Measurements from ENCODE around the gene WWP2. TPM values are rescaled to one million over a fixed set of nuclear protein-coding genes. Genes with fewer than 3 reads are reported as not detected.

Gene WWP2
- total RNA-seq, 2 donors from 2014 or later = 34.8 to 78.8 TPM

DNA sequence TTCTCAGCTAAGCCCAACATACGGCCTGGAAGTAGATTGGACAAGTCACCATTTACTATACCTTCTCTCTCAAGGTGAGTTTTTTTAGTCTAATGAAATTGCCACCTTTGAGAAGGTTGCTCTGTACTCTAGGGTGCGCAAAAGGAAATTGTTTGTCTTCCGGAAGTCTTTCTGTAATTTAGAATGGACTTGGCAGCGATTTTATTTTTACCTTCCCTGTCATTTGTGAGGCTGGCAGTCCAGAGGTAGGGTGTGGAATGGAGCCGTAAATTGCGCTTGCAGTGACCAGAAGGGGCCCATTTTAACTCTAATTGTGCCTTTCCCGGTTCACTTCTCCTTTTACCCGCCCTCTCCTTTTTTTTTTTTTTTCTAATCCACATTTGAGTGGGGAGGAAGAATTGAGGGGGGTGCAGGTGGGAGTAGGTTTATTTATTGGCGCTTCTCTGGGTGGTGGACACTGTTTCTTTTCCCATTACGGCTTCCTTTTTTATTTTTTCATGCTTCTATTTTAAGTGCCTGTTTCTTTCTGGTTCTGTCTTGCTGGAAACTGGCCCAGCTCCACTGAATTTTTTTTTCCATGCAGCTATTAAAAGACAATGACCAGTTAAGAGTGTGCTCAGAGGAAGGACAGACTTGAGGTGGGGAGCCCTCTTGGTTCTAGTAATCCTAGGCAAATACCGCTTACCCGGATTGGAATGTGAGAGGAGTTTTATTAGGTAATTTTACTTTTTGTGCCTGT is 99.3 kb downstream of the WWP2 start:
- TF ChIP-seq, protein P1, sequence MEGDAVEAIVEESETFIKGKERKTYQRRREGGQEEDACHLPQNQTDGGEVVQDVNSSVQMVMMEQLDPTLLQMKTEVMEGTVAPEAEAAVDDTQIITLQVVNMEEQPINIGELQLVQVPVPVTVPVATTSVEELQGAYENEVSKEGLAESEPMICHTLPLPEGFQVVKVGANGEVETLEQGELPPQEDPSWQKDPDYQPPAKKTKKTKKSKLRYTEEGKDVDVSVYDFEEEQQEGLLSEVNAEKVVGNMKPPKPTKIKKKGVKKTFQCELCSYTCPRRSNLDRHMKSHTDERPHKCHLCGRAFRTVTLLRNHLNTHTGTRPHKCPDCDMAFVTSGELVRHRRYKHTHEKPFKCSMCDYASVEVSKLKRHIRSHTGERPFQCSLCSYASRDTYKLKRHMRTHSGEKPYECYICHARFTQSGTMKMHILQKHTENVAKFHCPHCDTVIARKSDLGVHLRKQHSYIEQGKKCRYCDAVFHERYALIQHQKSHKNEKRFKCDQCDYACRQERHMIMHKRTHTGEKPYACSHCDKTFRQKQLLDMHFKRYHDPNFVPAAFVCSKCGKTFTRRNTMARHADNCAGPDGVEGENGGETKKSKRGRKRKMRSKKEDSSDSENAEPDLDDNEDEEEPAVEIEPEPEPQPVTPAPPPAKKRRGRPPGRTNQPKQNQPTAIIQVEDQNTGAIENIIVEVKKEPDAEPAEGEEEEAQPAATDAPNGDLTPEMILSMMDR (IDR thresholded peaks at IDR 0.05) = peak in 2 of 7 experiments; percentile 5 to 15
- TF ChIP-seq POLR2A (IDR thresholded peaks at IDR 0.05) = peak in 1 of 3 donors; percentile 21
- WGBS, 2 donors = 6 to 12% methylated on average over 12 of the region's 12 CpGs
- peak; percentile 54 for ATAC-seq

GRCh38 chr16:69863401-69864281 is 101.5 kb downstream of the WWP2 start:
- peaks cover 58% of the 10 kb centered on the region for H3K4me1 ChIP-seq
- 67 to 70% methylated on average over 15 to 16 of the region's 16 CpGs for WGBS, 2 donors
- H3K36me3 ChIP-seq (replicated peaks in 1 of 2; ENCODE audit: insufficient read depth in 1 of 2, low read depth in 2 of 2) = no peaks in the 10 kb centered on the region
- intact Hi-C loops (cut with DNase I) = no loop called here
- no peak overlapping the region for H3K4me3 ChIP-seq
- TF ChIP-seq, protein P1 (IDR thresholded peaks at IDR 0.05) = no peak
- TF ChIP-seq POLR2A (IDR thresholded peaks at IDR 0.05) = no peak
- DNase-seq = peak in 3 of 4 donors; percentile 38 to 53 (median 46)
- no peaks in the 10 kb centered on the region for H3K9me3 ChIP-seq
- H3K27me3 ChIP-seq = no peaks in the 10 kb centered on the region
- peak overlapping the region; percentile 19 to 91 (median 76) for H3K27ac ChIP-seq
- peak; percentile 25 for ATAC-seq

More for the DNA sequence above, 99.3 kb downstream of the WWP2 start:
- H3K4me3 ChIP-seq = no peak overlapping the region
- no peaks in the 10 kb centered on the region for H3K36me3 ChIP-seq (replicated peaks in 1 of 2; ENCODE audit: insufficient read depth in 1 of 2, low read depth in 2 of 2)
- peak; percentile 38 to 69 (median 56) for DNase-seq
- H3K4me1 ChIP-seq = peaks cover 68% of the 10 kb centered on the region
- H3K27me3 ChIP-seq = no peaks in the 10 kb centered on the region
- intact Hi-C loops (cut with DNase I) = no loop called here
- H3K27ac ChIP-seq = peak overlapping the region; percentile 68 to 91 (median 83)
- no peaks in the 10 kb centered on the region for H3K9me3 ChIP-seq

- ATAC-seq (no peak), DNase-seq (no peak)
- Histone ChIP-seq H3K27me3 (no peaks in the 10 kb centered on the region), H3K9me3 (no peaks in the 10 kb centered on the region), H3K36me3 (replicated peaks in 1 of 2; ENCODE audit: insufficient read depth in 1 of 2, low read depth in 2 of 2) (no peaks in the 10 kb centered on the region), H3K4me1 (peaks cover 38% of the 10 kb centered on the region), H3K27ac (no peak overlapping the region), H3K4me3 (no peak overlapping the region)
- 73 to 77% methylated on average over 8 of the region's 8 CpGs for WGBS, 2 donors
- TF ChIP-seq, protein P1 (IDR thresholded peaks at IDR 0.05) = no peak
- TF ChIP-seq POLR2A (IDR thresholded peaks at IDR 0.05) = no peak
- intact Hi-C loops (cut with DNase I) = no loop called here
These were observed 103.6 kb downstream of the WWP2 start for GRCh38 chr16:69865701-69866100.

DNA sequence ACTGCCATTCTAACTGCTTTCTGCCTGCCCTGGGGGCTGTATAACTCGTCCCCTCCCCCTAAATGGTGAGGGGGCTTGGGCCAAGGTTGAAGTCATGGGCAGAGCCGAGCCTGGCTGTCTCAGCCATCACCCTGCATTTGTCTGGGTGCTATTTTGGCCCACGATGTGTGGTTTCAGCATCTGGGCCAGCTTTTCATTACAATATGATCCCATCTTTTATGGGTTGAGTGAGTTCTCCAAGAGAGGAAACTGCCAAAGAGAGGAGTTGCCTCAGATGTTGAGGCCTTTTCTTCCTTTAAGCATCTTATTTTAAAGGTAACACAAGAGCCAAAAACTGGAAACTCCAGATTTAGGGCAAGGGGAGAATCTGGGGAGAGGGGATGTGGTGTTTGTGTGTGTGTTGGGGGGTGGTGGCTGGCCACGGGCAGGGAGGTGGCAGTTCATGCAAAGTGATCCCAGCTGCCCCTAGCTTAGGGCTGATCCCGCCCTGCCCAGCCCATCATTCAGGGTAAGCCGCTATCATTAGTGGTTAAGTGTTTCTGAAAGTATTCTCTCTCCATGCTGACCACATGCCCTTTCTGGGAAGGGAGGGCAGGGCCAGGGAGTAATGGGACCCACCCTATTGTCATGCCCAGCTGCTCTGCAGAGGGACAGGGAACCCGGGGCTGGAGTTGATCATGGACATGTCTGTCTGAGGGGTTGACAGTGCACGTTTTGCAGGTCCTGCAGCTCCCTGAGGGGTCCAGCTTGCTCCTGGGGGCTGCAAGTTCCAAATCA is 105.8 kb downstream of the WWP2 start:
- H3K36me3 ChIP-seq (replicated peaks in 1 of 2; ENCODE audit: insufficient read depth in 1 of 2, low read depth in 2 of 2) = peaks cover 0 to 7% of the 10 kb centered on the region in 2 donors
- no peak overlapping the region for H3K4me3 ChIP-seq
- no peak for DNase-seq
- H3K27me3 ChIP-seq = no peaks in the 10 kb centered on the region
- peaks cover 16% of the 10 kb centered on the region for H3K4me1 ChIP-seq
- H3K9me3 ChIP-seq = no peaks in the 10 kb centered on the region
- intact Hi-C loops (cut with DNase I) = no loop called here
- 81 to 82% methylated on average over 8 of the region's 8 CpGs for WGBS, 2 donors
- H3K27ac ChIP-seq = no peak overlapping the region
- no peak for ATAC-seq
- TF ChIP-seq POLR2A (IDR thresholded peaks at IDR 0.05) = no peak
- TF ChIP-seq, protein P1 (IDR thresholded peaks at IDR 0.05) = no peak

Data from body of pancreas (tissue), 4 donors.